ENCODE results near the gene AKR1C8. TPM values are rescaled to one million over a fixed set of nuclear protein-coding genes. Genes with fewer than 3 reads are reported as not detected.

AKR1C8 gene
- total and polyA plus RNA-seq, 9 of the 15 experiments (the other 6 are each of a cell fraction or from before 2014, with no cell fraction given) = 0.03 to 0.29 (median 0.08) TPM

DNA sequence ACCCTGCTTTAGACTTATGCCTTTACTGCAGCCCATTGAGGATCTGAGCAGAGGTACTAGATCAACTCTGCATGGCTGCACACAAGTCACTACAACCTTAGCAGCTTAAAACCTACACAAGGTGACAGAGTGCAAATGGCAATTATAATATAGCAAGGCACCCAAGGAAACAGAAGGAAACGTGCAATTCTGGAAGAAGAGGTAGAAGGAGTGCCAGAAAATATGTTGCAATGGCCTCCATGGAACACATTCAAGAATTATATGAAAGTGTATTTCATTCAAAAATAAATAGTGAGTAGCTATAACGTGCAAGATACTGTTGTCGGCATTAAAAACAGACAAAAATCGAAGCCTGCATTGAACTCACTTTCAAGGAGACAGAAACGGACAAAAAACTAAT lies 2.9 kb upstream of the AKR1C8 start (continued):
- TF ChIP-seq, protein P1, sequence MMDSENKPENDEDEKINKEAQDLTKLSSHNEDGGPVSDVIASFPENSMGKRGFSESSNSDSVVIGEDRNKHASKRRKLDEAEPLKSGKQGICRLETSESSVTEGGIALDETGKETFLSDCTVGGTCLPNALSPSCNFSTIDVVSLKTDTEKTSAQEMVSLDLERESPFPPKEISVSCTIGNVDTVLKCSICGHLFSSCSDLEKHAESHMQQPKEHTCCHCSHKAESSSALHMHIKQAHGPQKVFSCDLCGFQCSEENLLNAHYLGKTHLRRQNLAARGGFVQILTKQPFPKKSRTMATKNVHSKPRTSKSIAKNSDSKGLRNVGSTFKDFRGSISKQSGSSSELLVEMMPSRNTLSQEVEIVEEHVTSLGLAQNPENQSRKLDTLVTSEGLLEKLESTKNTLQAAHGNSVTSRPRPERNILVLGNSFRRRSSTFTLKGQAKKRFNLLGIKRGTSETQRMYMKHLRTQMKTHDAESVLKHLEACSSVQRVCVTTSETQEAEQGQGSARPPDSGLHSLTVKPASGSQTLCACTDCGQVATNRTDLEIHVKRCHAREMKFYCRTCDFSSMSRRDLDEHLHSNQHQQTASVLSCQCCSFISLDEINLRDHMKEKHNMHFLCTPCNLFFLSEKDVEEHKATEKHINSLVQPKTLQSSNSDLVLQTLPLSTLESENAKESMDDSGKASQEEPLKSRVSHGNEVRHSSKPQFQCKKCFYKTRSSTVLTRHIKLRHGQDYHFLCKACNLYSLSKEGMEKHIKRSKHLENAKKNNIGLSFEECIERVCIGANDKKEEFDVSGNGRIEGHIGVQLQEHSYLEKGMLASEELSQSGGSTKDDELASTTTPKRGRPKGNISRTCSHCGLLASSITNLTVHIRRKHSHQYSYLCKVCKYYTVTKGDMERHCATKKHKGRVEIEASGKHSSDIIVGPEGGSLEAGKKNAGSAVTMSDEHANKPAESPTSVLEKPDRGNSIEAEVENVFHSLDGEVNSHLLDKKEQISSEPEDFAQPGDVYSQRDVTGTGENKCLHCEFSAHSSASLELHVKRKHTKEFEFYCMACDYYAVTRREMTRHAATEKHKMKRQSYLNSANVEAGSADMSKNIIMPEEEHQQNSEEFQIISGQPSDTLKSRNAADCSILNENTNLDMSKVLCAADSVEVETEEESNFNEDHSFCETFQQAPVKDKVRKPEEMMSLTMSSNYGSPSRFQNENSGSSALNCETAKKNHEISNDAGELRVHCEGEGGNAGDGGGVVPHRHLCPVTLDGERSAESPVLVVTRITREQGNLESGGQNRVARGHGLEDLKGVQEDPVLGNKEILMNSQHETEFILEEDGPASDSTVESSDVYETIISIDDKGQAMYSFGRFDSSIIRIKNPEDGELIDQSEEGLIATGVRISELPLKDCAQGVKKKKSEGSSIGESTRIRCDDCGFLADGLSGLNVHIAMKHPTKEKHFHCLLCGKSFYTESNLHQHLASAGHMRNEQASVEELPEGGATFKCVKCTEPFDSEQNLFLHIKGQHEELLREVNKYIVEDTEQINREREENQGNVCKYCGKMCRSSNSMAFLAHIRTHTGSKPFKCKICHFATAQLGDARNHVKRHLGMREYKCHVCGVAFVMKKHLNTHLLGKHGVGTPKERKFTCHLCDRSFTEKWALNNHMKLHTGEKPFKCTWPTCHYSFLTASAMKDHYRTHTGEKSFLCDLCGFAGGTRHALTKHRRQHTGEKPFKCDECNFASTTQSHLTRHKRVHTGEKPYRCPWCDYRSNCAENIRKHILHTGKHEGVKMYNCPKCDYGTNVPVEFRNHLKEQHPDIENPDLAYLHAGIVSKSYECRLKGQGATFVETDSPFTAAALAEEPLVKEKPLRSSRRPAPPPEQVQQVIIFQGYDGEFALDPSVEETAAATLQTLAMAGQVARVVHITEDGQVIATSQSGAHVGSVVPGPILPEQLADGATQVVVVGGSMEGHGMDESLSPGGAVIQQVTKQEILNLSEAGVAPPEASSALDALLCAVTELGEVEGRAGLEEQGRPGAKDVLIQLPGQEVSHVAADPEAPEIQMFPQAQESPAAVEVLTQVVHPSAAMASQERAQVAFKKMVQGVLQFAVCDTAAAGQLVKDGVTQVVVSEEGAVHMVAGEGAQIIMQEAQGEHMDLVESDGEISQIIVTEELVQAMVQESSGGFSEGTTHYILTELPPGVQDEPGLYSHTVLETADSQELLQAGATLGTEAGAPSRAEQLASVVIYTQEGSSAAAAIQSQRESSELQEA (IDR thresholded peaks at IDR 0.05; ENCODE audit: low read depth) = no peak
- TF ChIP-seq NELFE (IDR thresholded peaks at IDR 0.05; ENCODE audit: insufficient read depth, insufficient read length) (no peak), SRSF3 (IDR thresholded peaks at IDR 0.05; ENCODE audit: insufficient read depth, low read length) (no peak), HMG20B (CRISPR knock-in tag; IDR thresholded peaks at IDR 0.05) (no peak), CTBP1 (IDR thresholded peaks at IDR 0.05; ENCODE audit: borderline replicate concordance) (no peak), HIVEP1 (CRISPR knock-in tag; IDR thresholded peaks at IDR 0.05) (no peak), ZNF134 (CRISPR knock-in tag; conservative IDR thresholded peaks at IDR 0.05) (no peak), TCF7 (IDR thresholded peaks at IDR 0.05; ENCODE audit: borderline replicate concordance) (no peak)
- TF ChIP-seq, protein P2, sequence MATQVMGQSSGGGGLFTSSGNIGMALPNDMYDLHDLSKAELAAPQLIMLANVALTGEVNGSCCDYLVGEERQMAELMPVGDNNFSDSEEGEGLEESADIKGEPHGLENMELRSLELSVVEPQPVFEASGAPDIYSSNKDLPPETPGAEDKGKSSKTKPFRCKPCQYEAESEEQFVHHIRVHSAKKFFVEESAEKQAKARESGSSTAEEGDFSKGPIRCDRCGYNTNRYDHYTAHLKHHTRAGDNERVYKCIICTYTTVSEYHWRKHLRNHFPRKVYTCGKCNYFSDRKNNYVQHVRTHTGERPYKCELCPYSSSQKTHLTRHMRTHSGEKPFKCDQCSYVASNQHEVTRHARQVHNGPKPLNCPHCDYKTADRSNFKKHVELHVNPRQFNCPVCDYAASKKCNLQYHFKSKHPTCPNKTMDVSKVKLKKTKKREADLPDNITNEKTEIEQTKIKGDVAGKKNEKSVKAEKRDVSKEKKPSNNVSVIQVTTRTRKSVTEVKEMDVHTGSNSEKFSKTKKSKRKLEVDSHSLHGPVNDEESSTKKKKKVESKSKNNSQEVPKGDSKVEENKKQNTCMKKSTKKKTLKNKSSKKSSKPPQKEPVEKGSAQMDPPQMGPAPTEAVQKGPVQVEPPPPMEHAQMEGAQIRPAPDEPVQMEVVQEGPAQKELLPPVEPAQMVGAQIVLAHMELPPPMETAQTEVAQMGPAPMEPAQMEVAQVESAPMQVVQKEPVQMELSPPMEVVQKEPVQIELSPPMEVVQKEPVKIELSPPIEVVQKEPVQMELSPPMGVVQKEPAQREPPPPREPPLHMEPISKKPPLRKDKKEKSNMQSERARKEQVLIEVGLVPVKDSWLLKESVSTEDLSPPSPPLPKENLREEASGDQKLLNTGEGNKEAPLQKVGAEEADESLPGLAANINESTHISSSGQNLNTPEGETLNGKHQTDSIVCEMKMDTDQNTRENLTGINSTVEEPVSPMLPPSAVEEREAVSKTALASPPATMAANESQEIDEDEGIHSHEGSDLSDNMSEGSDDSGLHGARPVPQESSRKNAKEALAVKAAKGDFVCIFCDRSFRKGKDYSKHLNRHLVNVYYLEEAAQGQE (IDR thresholded peaks at IDR 0.05; ENCODE audit: borderline replicate concordance) = no peak
- TF ChIP-seq, protein P2 (CRISPR knock-in tag; IDR thresholded peaks at IDR 0.05; ENCODE audit: low read depth) = no peak
- TF ChIP-seq, protein P3, sequence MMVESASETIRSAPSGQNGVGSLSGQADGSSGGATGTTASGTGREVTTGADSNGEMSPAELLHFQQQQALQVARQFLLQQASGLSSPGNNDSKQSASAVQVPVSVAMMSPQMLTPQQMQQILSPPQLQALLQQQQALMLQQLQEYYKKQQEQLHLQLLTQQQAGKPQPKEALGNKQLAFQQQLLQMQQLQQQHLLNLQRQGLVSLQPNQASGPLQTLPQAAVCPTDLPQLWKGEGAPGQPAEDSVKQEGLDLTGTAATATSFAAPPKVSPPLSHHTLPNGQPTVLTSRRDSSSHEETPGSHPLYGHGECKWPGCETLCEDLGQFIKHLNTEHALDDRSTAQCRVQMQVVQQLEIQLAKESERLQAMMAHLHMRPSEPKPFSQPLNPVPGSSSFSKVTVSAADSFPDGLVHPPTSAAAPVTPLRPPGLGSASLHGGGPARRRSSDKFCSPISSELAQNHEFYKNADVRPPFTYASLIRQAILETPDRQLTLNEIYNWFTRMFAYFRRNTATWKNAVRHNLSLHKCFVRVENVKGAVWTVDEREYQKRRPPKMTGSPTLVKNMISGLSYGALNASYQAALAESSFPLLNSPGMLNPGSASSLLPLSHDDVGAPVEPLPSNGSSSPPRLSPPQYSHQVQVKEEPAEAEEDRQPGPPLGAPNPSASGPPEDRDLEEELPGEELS (CRISPR knock-in tag; IDR thresholded peaks at IDR 0.05; ENCODE audit: borderline replicate concordance) = no peak

All from K562 (cell line).